Activated CD4-positive, alpha-beta T cell treated with anti-CD3 and anti-CD28 coated beads for 36 hours (primary cell): ENCODE measurements around the gene SKAP1. TPM values are rescaled to one million over a fixed set of nuclear protein-coding genes. Genes with fewer than 3 reads are reported as not detected.

Experiments
- ATAC-seq: fragments of 200-7000 bp; cut with Tn5 transposase; one replicate; pipeline ENCODE4 v1.10.0; 2021; ENCODE audit warnings: mild to moderate bottlenecking, moderate library complexity
- CTCF ChIA-PET: fragments of 350-600 bp; sonication (Branson Sonifier 250); formaldehyde crosslinking; loops from one replicate; lab custom pipeline; 2021; ENCODE audit warnings: antibody characterized with exemption; lab: Charles Lee
- POLR2A ChIA-PET: fragments of 350-600 bp; sonication (Branson Sonifier 250); formaldehyde crosslinking; loops from one replicate; lab custom pipeline; 2021; ENCODE audit warnings: antibody characterized with exemption, inconsistent platforms; lab: Charles Lee
- DNase-seq: peaks from one replicate; pipeline ENCODE4 v3.0.0-alpha.2; 2020
- H3K27ac Mint-ChIP-seq: one replicate; pipeline ENCODE4 v1.8.0; 2021; ENCODE audit warnings: mixed read lengths
- H3K27me3 Mint-ChIP-seq: one replicate; pipeline ENCODE4 v1.8.0; 2021; ENCODE audit warnings: mixed read lengths
- H3K36me3 Mint-ChIP-seq: one replicate; pipeline ENCODE4 v1.8.0; 2021; ENCODE audit warnings: low read depth, mixed read lengths
- H3K4me1 Mint-ChIP-seq: one replicate; pipeline ENCODE4 v1.8.0; 2021; ENCODE audit warnings: mixed read lengths
- H3K4me3 Mint-ChIP-seq: one replicate; pipeline ENCODE4 v1.8.0; 2021; ENCODE audit warnings: mild to moderate bottlenecking, moderate library complexity, mixed read lengths
- H3K9me3 Mint-ChIP-seq: one replicate; pipeline ENCODE4 v1.8.0; 2021; ENCODE audit warnings: low read depth, mixed read lengths
- intact Hi-C, 2 experiments: fragments of 100-400 bp; cut with DNase I in 1 of 2; cut with micrococcal nuclease in 1 of 2; formaldehyde crosslinking; loops; one replicate each; pipeline versions ENCODE4 v1.14.2 to v1.15.1; 2022 to 2024; cut with DNase I, micrococcal nuclease
- total RNA-seq, 2 experiments: library from RNA; stranded (reverse); gene quantifications; one replicate each; pipeline ENCODE4 v1.2.3, GENCODE V29; 2021

The SKAP1 gene
- total RNA-seq: 100 to 1,000 TPM in 1 of 2 experiments, 10 to 100 TPM in 1; 76.1 to 109 TPM

GRCh38 chr17:48429638-48430586 is at the start of gene SKAP1:
Gene SKAP1 (minus strand): TSS chr17:48430214.
- Mint-ChIP-seq H3K27ac (peak within 1 kb of the TSS; percentile 98), H3K4me3 (peak within 1 kb of the TSS; percentile 94), H3K9me3 (no peaks in the 10 kb centered on the region), H3K27me3 (no peaks in the 10 kb centered on the region), H3K4me1 (peaks cover 57% of the 10 kb centered on the region), H3K36me3 (peaks cover 15% of the 10 kb centered on the region)
- intact Hi-C loops: loop anchor here (1.0 to 10.0 kb wide), 8 partner anchors 8 to 762 kb away; partner anchors contain the start of genes ATP5MC1 (in 1 of the 2) and CBX1 (in 1 of the 2)
- CTCF ChIA-PET: interaction anchor here (1.2 kb wide), 1 partner anchor 386 kb away, joined by 3 read pairs; no protein-coding TSS in a partner anchor
- POLR2A ChIA-PET: no interaction called here
- ATAC-seq: peak; percentile 62
- peak; percentile 77 for DNase-seq

GRCh38 chr17:48479014-48479402 is 49.0 kb upstream of the SKAP1 start:
- intact Hi-C loops: no loop called here
- no peak overlapping the region for H3K27ac Mint-ChIP-seq

GRCh38 chr17:48478224-48479013 is 48.4 kb upstream of the SKAP1 start:
- H3K4me3 Mint-ChIP-seq: no peak overlapping the region
- peak overlapping the region; percentile 45 for H3K27ac Mint-ChIP-seq
- ATAC-seq (peak; percentile 87), DNase-seq (peak; percentile 51)
- ChIA-PET POLR2A (no interaction called here), CTCF (interaction anchor here (0.7 to 1.3 kb wide), 2 partner anchors 13 to 143 kb away, joined by 3 to 5 read pairs; no protein-coding TSS in a partner anchor)
- no peaks in the 10 kb centered on the region for H3K9me3 Mint-ChIP-seq
- H3K27me3 Mint-ChIP-seq: peaks cover 2% of the 10 kb centered on the region
- no peaks in the 10 kb centered on the region for H3K36me3 Mint-ChIP-seq
- peaks cover 16% of the 10 kb centered on the region for H3K4me1 Mint-ChIP-seq
- intact Hi-C loops: no loop called here

More at GRCh38 chr17:48479014-48479402, 49.0 kb upstream of the SKAP1 start:
- no peak overlapping the region for H3K4me3 Mint-ChIP-seq
- CTCF ChIA-PET: no interaction called here
- no peaks in the 10 kb centered on the region for H3K9me3 Mint-ChIP-seq
- no peaks in the 10 kb centered on the region for H3K36me3 Mint-ChIP-seq
- ATAC-seq (no peak), DNase-seq (no peak)
- H3K4me1 Mint-ChIP-seq: peaks cover 22% of the 10 kb centered on the region
- H3K27me3 Mint-ChIP-seq: peaks cover 2% of the 10 kb centered on the region
- POLR2A ChIA-PET: no interaction called here

- ATAC-seq (no peak), DNase-seq (no peak)
- H3K4me1 Mint-ChIP-seq: peaks cover 4% of the 10 kb centered on the region
- no peak overlapping the region for H3K27ac Mint-ChIP-seq
- H3K9me3 Mint-ChIP-seq: no peaks in the 10 kb centered on the region
- intact Hi-C loops: no loop called here
- H3K27me3 Mint-ChIP-seq: no peaks in the 10 kb centered on the region
- ChIA-PET POLR2A (no interaction called here), CTCF (interaction anchor here (0.6 to 2.2 kb wide), 4 partner anchors 16 to 142 kb away, joined by 3 to 7 read pairs (median 4); no protein-coding TSS in a partner anchor)
- no peaks in the 10 kb centered on the region for H3K36me3 Mint-ChIP-seq
- no peak overlapping the region for H3K4me3 Mint-ChIP-seq
Observed at GRCh38 chr17:48477221-48477620, 47.2 kb upstream of the SKAP1 start.

GRCh38 chr17:48472411-48473281 is 42.6 kb upstream of the SKAP1 start:
- Mint-ChIP-seq H3K4me1 (no peaks in the 10 kb centered on the region), H3K27me3 (peaks cover 5% of the 10 kb centered on the region), H3K27ac (no peak overlapping the region), H3K36me3 (no peaks in the 10 kb centered on the region), H3K9me3 (no peaks in the 10 kb centered on the region), H3K4me3 (no peak overlapping the region)
- intact Hi-C loops: no loop called here
- ATAC-seq (no peak), DNase-seq (no peak)
- ChIA-PET POLR2A (no interaction called here), CTCF (interaction anchor here (0.8 to 1.6 kb wide), 5 partner anchors 16 to 165 kb away, joined by 3 to 4 read pairs (median 3); no protein-coding TSS in a partner anchor)

- no peak overlapping the region for H3K27ac Mint-ChIP-seq
- ChIA-PET CTCF (interaction anchor here (0.7 to 1.6 kb wide), 6 partner anchors 15 to 164 kb away, joined by 3 to 4 read pairs (median 3); no protein-coding TSS in a partner anchor), POLR2A (no interaction called here)
- H3K27me3 Mint-ChIP-seq: peaks cover 6% of the 10 kb centered on the region
- H3K9me3 Mint-ChIP-seq: no peaks in the 10 kb centered on the region
- DNase-seq: no peak
- no peaks in the 10 kb centered on the region for H3K4me1 Mint-ChIP-seq
- ATAC-seq: no peak
- intact Hi-C loops: no loop called here
- H3K36me3 Mint-ChIP-seq: no peaks in the 10 kb centered on the region
- H3K4me3 Mint-ChIP-seq: no peak overlapping the region
Observed at GRCh38 chr17:48471817-48472410, 41.9 kb upstream of the SKAP1 start.

- Mint-ChIP-seq H3K4me1 (no peaks in the 10 kb centered on the region), H3K27me3 (peaks cover 8% of the 10 kb centered on the region), H3K27ac (no peak overlapping the region), H3K36me3 (no peaks in the 10 kb centered on the region), H3K9me3 (no peaks in the 10 kb centered on the region), H3K4me3 (no peak overlapping the region)
- no peak for ATAC-seq
- ChIA-PET POLR2A (no interaction called here), CTCF (interaction anchor here (0.7 to 1.2 kb wide), 2 partner anchors 45 to 135 kb away, joined by 3 read pairs; no protein-coding TSS in a partner anchor)
- intact Hi-C loops: no loop called here
- no peak for DNase-seq
Observed at GRCh38 chr17:48470388-48471034, 40.5 kb upstream of the SKAP1 start.

GRCh38 chr17:48469227-48469626 is 39.2 kb upstream of the SKAP1 start:
- POLR2A ChIA-PET: no interaction called here
- Mint-ChIP-seq H3K27ac (no peak overlapping the region), H3K4me3 (no peak overlapping the region), H3K4me1 (no peaks in the 10 kb centered on the region), H3K27me3 (peaks cover 8% of the 10 kb centered on the region), H3K9me3 (no peaks in the 10 kb centered on the region), H3K36me3 (no peaks in the 10 kb centered on the region)
- no peak for DNase-seq
- CTCF ChIA-PET: interaction anchor here (0.6 to 0.7 kb wide), 3 partner anchors 68 to 117 kb away, joined by 3 to 4 read pairs (median 3); no protein-coding TSS in a partner anchor
- intact Hi-C loops: no loop called here
- ATAC-seq: no peak

- Mint-ChIP-seq H3K9me3 (no peaks in the 10 kb centered on the region), H3K27ac (no peak overlapping the region), H3K27me3 (peaks cover 11% of the 10 kb centered on the region), H3K4me3 (no peak overlapping the region), H3K4me1 (no peaks in the 10 kb centered on the region), H3K36me3 (no peaks in the 10 kb centered on the region)
- ChIA-PET POLR2A (no interaction called here), CTCF (interaction anchor here (0.9 kb wide), 1 partner anchor 117 kb away, joined by 4 read pairs; no protein-coding TSS in a partner anchor)
- intact Hi-C loops: no loop called here
- DNase-seq: no peak
- no peak for ATAC-seq
Observed at GRCh38 chr17:48468299-48468698, 38.3 kb upstream of the SKAP1 start.

GRCh38 chr17:48465884-48466283 is 35.9 kb upstream of the SKAP1 start:
- H3K4me1 Mint-ChIP-seq: no peaks in the 10 kb centered on the region
- DNase-seq (no peak), ATAC-seq (no peak)
- no peak overlapping the region for H3K27ac Mint-ChIP-seq
- POLR2A ChIA-PET: no interaction called here
- no peaks in the 10 kb centered on the region for H3K9me3 Mint-ChIP-seq
- no peak overlapping the region for H3K4me3 Mint-ChIP-seq
- H3K27me3 Mint-ChIP-seq: peaks cover 5% of the 10 kb centered on the region
- H3K36me3 Mint-ChIP-seq: no peaks in the 10 kb centered on the region
- intact Hi-C loops: no loop called here
- CTCF ChIA-PET: interaction anchor here (0.6 to 2.3 kb wide), 3 partner anchors 12 to 136 kb away, joined by 3 to 5 read pairs (median 3); no protein-coding TSS in a partner anchor
